ENCODE results near the gene CNTNAP2. TPM values are rescaled to one million over a fixed set of nuclear protein-coding genes. Genes with fewer than 3 reads are reported as not detected.

CNTNAP2 gene
- total RNA-seq, 1 donor from 2014 or later, result not detected

- intact Hi-C loops (cut with micrococcal nuclease), result no loop called here
Observed at GRCh38 chr7:146285418-146285817, 168.8 kb downstream of the CNTNAP2 start.

- intact Hi-C loops (cut with micrococcal nuclease), result no loop called here
Observed at GRCh38 chr7:146290746-146291145, 174.1 kb downstream of the CNTNAP2 start.

- intact Hi-C loops (cut with micrococcal nuclease), result no loop called here
Observed at GRCh38 chr7:146291900-146292299, 175.3 kb downstream of the CNTNAP2 start.

- intact Hi-C loops (cut with micrococcal nuclease), result no loop called here
Observed at GRCh38 chr7:146296028-146296427, 179.4 kb downstream of the CNTNAP2 start.

GRCh38 chr7:146314962-146315361 is 198.4 kb downstream of the CNTNAP2 start:
- intact Hi-C loops (cut with micrococcal nuclease), result no loop called here

GRCh38 chr7:146319629-146320028 is 203.0 kb downstream of the CNTNAP2 start:
- intact Hi-C loops (cut with micrococcal nuclease), result no loop called here

- intact Hi-C loops (cut with micrococcal nuclease), result no loop called here
Observed at GRCh38 chr7:146321301-146321700, 204.7 kb downstream of the CNTNAP2 start.

GRCh38 chr7:146331369-146331768 is 214.8 kb downstream of the CNTNAP2 start:
- intact Hi-C loops (cut with micrococcal nuclease), result no loop called here

- intact Hi-C loops (cut with micrococcal nuclease), result no loop called here
Observed at GRCh38 chr7:146345251-146345650, 228.7 kb downstream of the CNTNAP2 start.

- intact Hi-C loops (cut with micrococcal nuclease), result no loop called here
Observed at GRCh38 chr7:146346096-146346495, 229.5 kb downstream of the CNTNAP2 start.

- intact Hi-C loops (cut with micrococcal nuclease), result no loop called here
Observed at GRCh38 chr7:146355216-146355615, 238.6 kb downstream of the CNTNAP2 start.

GRCh38 chr7:146359176-146359575 is 242.6 kb downstream of the CNTNAP2 start:
- intact Hi-C loops (cut with micrococcal nuclease), result no loop called here

- intact Hi-C loops (cut with micrococcal nuclease), result no loop called here
Observed at GRCh38 chr7:146366938-146367337, 250.3 kb downstream of the CNTNAP2 start.

- intact Hi-C loops (cut with micrococcal nuclease), result no loop called here
Observed at GRCh38 chr7:146370171-146370570, 253.6 kb downstream of the CNTNAP2 start.

- intact Hi-C loops (cut with micrococcal nuclease), result no loop called here
Observed at GRCh38 chr7:146375170-146375569, 258.6 kb downstream of the CNTNAP2 start.

GRCh38 chr7:146378196-146378595 is 261.6 kb downstream of the CNTNAP2 start:
- intact Hi-C loops (cut with micrococcal nuclease), result no loop called here

GRCh38 chr7:146387140-146387539 is 270.5 kb downstream of the CNTNAP2 start:
- intact Hi-C loops (cut with micrococcal nuclease), result no loop called here

- intact Hi-C loops (cut with micrococcal nuclease), result no loop called here
Observed at GRCh38 chr7:146388928-146389327, 272.3 kb downstream of the CNTNAP2 start.

- intact Hi-C loops (cut with micrococcal nuclease), result no loop called here
Observed at GRCh38 chr7:146393346-146393745, 276.7 kb downstream of the CNTNAP2 start.

GRCh38 chr7:146397141-146397540 is 280.5 kb downstream of the CNTNAP2 start:
- intact Hi-C loops (cut with micrococcal nuclease), result no loop called here

- intact Hi-C loops (cut with micrococcal nuclease), result loop anchor here (5.0 kb wide), 1 partner anchor 50 kb away; no protein-coding TSS in a partner anchor
Observed at GRCh38 chr7:146401939-146402338, 285.3 kb downstream of the CNTNAP2 start.

GRCh38 chr7:146405737-146406136 is 289.1 kb downstream of the CNTNAP2 start:
- intact Hi-C loops (cut with micrococcal nuclease), result no loop called here

- intact Hi-C loops (cut with micrococcal nuclease), result no loop called here
Observed at GRCh38 chr7:146411975-146412374, 295.4 kb downstream of the CNTNAP2 start.

- intact Hi-C loops (cut with micrococcal nuclease), result no loop called here
Observed at GRCh38 chr7:146412781-146413180, 296.2 kb downstream of the CNTNAP2 start.
